Measurements from ENCODE around the gene ELAC1. TPM values are rescaled to one million over a fixed set of nuclear protein-coding genes. Genes with fewer than 3 reads are reported as not detected.

Gene ELAC1
- polyA plus RNA-seq, 1 donor from 2014 or later: 13.3 TPM

DNA sequence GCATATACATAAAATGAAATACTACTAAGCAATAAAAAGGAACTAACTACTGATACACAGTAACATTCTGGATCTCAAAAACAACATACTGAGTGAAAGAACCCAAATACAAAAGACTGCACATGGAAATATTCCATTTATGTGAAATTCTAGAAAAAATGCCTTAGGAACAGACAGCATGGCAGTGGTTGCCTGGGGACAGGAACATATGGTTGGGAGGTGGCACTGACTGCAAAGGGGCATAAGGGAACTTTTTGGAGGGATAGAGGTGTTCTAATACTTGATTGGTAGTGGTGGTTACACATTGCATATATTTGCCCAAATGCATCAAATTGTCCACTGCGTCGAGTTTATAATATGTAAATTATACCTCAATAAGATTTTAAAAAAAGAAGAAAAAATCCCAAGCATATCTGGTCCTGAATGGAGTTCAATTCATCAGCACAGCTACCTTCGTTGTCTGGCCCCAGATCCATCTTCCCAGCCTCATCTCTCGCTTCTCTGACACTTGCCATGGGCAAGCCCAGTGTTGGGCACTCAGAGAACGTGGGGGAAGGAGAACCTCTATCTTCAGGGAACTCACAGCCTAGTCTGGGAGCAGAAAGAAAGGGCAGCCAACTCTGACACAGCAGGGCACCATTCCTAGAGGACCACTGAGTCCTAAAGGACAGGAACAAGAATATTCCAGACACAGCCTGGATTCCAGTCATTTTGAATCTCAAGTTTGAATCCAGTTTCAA is 53.6 kb downstream of the ELAC1 start:
- Mint-ChIP-seq H3K27ac (no peak overlapping the region), H3K4me1 (peaks cover 1 to 5% (median 2%) of the 10 kb centered on the region in 3 donors), H3K36me3 (peaks cover 2% of the 10 kb centered on the region), H3K27me3 (no peaks in the 10 kb centered on the region), H3K4me3 (no peak overlapping the region), H3K9me3 (peaks cover 0 to 4% (median 0%) of the 10 kb centered on the region in 3 donors)

DNA sequence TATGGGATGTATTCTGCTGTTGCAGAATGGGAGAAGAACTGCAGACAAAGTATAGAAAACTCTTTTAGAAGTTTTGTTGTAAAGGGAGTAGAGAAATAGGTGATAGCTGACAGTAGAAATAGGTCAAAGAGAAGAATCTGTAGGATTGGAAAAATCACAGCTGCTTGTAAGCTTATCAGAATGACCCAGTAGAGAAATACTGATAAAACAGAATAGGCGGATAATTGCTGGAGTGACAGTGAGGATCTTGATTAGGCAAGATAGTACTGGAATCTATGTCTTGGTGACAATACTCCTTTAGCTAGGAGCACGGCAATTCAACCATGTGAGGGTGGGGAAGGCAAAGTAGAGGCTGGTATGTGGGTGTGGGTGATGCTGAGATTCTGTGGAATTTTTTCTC is 57.7 kb downstream of the ELAC1 start:
- Mint-ChIP-seq H3K9me3 (peaks cover 0 to 4% (median 0%) of the 10 kb centered on the region in 3 donors), H3K4me3 (no peak overlapping the region), H3K27me3 (no peaks in the 10 kb centered on the region), H3K27ac (no peak overlapping the region), H3K36me3 (no peaks in the 10 kb centered on the region), H3K4me1 (peaks cover 12 to 25% (median 17%) of the 10 kb centered on the region in 3 donors)

DNA sequence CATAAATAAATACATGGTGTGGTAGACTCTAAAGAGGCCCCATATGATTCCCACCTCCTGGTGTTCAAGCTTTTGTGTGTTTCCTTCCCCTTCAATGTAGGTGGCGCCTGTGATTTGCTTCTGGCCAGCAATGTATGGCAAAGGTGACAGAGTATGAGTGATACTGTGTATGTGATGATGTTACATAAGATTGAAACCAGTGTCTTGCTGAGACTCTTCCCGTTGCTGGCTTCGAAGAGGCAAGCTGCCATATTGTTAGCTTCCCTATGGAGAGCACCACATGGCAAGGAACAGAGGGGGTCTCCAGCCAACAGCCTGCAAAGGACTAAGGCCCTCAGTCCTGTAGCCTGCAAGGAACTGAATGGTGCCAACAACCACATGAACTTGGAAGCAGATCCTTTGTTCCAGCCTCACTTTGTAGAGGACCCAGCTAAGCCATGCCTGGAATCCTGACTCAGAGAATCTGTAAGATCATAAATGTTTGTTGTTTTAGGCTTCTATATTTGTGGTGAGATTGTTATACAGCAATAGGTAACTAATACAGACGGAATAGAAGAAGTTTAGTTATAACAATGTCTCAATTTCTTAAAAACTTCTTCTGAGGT is 60.5 kb downstream of the ELAC1 start:
- Mint-ChIP-seq H3K36me3 (no peaks in the 10 kb centered on the region), H3K9me3 (peaks cover 0 to 4% (median 0%) of the 10 kb centered on the region in 3 donors), H3K27ac (peak overlapping the region in 1 of 3 donors; percentile 98), H3K27me3 (no peaks in the 10 kb centered on the region), H3K4me1 (peaks cover 28 to 41% (median 36%) of the 10 kb centered on the region in 3 donors), H3K4me3 (peak overlapping the region in 3 of 4 donors; percentile 2 to 98 (median 43))

DNA sequence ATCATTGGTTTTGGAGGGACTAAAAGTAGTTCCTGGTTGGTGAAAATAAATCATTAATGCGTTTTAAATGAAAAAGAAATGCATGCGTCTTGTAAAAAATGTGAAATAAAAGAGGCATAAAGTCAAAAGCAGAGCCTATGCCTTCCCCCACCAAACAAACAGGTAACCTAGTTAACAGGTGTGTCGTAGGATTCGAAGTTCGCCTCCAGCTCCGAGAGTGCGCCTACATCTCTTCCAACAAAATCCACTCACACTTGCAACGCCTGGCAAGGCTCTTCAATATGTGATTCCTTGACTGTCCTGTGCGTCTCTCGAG is 61.5 kb downstream of the ELAC1 start:
- peaks cover 34 to 42% (median 37%) of the 10 kb centered on the region in 3 donors for H3K4me1 Mint-ChIP-seq
- peak overlapping the region; percentile 97 to 98 (median 98) for H3K27ac Mint-ChIP-seq
- H3K27me3 Mint-ChIP-seq: no peaks in the 10 kb centered on the region
- peak overlapping the region; percentile 90 to 98 (median 97) for H3K4me3 Mint-ChIP-seq
- no peaks in the 10 kb centered on the region for H3K36me3 Mint-ChIP-seq
- no peaks in the 10 kb centered on the region for H3K9me3 Mint-ChIP-seq

DNA sequence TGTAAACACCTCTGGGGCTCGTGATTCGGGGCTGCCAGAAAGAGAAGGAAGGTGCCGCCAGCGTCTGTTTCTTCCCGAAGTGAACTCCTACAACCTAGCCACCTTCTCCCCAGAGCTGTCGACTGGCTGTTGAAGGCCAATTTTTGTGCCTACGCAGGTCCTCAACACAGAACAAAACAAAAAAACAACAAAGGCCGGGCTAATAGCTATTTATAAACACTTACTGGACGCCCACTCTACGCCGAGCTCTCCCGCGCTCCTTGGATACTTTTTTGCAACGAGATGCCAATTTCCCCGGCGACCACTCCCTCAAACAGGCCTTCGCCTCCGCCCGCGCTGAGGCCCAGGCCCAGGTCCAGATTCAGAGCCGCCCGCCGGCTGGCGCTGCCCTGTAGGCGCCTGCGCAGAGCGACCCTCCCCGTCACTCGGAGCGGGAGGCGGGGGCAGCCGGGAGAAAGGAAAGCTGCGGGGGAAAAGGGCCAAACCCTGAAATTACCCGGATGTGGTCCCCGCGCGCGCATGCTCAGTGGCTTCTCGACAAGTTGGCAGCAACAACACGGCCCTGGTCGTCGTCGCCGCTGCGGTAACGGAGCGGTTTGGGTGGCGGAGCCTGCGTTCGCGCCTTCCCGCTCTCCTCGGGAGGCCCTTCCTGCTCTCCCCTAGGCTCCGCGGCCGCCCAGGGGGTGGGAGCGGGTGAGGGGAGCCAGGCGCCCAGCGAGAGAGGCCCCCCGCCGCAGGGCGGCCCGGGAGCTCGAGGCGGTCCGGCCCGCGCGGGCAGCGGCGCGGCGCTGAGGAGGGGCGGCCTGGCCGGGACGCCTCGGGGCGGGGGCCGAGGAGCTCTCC is 62.1 kb downstream of the ELAC1 start, which contains the start of gene SMAD4:
Gene SMAD4 (plus strand): TSS at position 520 of the 843 bp plus-strand sequence. CDS start 16,834 bp downstream, outside the sequence.
- peak within 1 kb of the TSS; percentile 94 to 98 (median 98) for H3K4me3 Mint-ChIP-seq
- H3K9me3 Mint-ChIP-seq: no peaks in the 10 kb centered on the region
- H3K36me3 Mint-ChIP-seq: no peaks in the 10 kb centered on the region
- H3K27me3 Mint-ChIP-seq: no peaks in the 10 kb centered on the region
- H3K27ac Mint-ChIP-seq: peak within 1 kb of the TSS; percentile 97 to 98 (median 98)
- H3K4me1 Mint-ChIP-seq: peaks cover 36 to 47% (median 41%) of the 10 kb centered on the region in 3 donors

DNA sequence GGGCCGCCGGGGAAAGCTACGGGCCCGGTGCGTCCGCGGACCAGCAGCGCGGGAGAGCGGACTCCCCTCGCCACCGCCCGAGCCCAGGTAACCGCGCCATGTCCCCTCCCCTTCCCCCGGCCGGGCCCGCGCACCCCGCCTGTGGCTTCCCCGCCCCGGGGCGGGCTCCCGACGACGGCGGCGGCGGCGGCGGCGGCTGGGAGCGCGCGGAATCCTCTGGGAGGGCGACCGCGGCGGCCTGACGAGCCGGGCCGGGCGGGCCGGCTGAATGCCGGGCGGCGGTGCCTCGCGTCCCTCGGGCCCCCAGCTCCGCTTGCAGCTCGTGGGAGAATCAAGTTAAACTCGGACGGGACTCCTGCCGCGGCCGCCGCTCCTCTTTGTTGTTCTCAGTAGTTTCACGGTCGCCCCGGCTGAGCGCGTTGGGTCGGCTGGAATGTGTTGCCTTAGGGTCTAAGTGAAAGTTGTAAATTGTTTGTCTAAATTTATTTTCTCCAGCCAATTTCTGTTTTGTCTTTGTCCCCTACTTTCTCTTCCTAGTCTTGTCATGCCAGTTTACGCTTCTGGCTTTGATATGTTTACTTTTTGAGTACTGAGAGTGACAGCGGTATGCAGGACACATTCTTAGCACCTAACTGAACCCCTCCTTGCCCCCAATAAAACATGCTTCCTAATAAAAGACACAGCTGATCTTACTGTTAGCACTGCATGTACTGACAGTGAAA is 62.9 kb downstream of the ELAC1 start:
- Mint-ChIP-seq H3K27ac (peak overlapping the region; percentile 92 to 97 (median 95)), H3K36me3 (no peaks in the 10 kb centered on the region), H3K4me1 (peaks cover 36 to 54% (median 47%) of the 10 kb centered on the region in 3 donors), H3K4me3 (peak overlapping the region; percentile 91 to 97 (median 94)), H3K9me3 (no peaks in the 10 kb centered on the region), H3K27me3 (no peaks in the 10 kb centered on the region)

- Mint-ChIP-seq H3K4me3 (peak overlapping the region; percentile 45 to 94 (median 90)), H3K27ac (peak overlapping the region in 1 of 3 donors; percentile 92), H3K4me1 (peaks cover 41 to 62% (median 53%) of the 10 kb centered on the region in 3 donors), H3K27me3 (no peaks in the 10 kb centered on the region), H3K9me3 (no peaks in the 10 kb centered on the region), H3K36me3 (no peaks in the 10 kb centered on the region)
Measured at GRCh38 chr18:51032193-51032592, 64.4 kb downstream of the ELAC1 start.

- no peaks in the 10 kb centered on the region for H3K27me3 Mint-ChIP-seq
Measured at GRCh38 chr18:51037230-51037629, 69.4 kb downstream of the ELAC1 start.

More at GRCh38 chr18:51037230-51037629, 69.4 kb downstream of the ELAC1 start:
- H3K27ac Mint-ChIP-seq: peak overlapping the region in 1 of 3 donors; percentile 56
- H3K4me3 Mint-ChIP-seq: no peak overlapping the region
- H3K4me1 Mint-ChIP-seq: peaks cover 45 to 63% (median 58%) of the 10 kb centered on the region in 3 donors
- H3K36me3 Mint-ChIP-seq: no peaks in the 10 kb centered on the region
- H3K9me3 Mint-ChIP-seq: no peaks in the 10 kb centered on the region

Other genes starting within 250 kb of the ELAC1 start
- not detected for gene MRO, start 148.0 kb upstream of the ELAC1 start, polyA plus RNA-seq
- 44.9 TPM for gene ME2, start 88.9 kb upstream of the ELAC1 start, polyA plus RNA-seq
- gene SMAD4, start 62.2 kb downstream of the ELAC1 start, polyA plus RNA-seq: 54.7 TPM
- 4.8 TPM for gene MEX3C, start 229.6 kb downstream of the ELAC1 start, polyA plus RNA-seq